Mucosa of descending colon (tissue), 3 donors: ENCODE data around the gene FOXP1. TPM values are rescaled to one million over a fixed set of nuclear protein-coding genes. Genes with fewer than 3 reads are reported as not detected.

Experiments
- ATAC-seq: fragments of 200-7000 bp; cut with Tn5 transposase; one replicate; pipeline ENCODE4 v1.9.1; 2020; ENCODE audit warnings: mild to moderate bottlenecking, moderate library complexity
- DNase-seq, 3 donors: peaks; one replicate each; pipeline ENCODE4 v3.0.0-alpha.2; 2020
- H3K36me3 ChIP-seq: fragments of 200-600 bp; one replicate; pipeline ENCODE4 v1.8.0; 2021; ENCODE audit warnings: low read depth, mild to moderate bottlenecking
- H3K4me1 ChIP-seq: fragments of 200-600 bp; one replicate; pipeline ENCODE4 v1.8.0; 2021; ENCODE audit warnings: low read depth, mild to moderate bottlenecking
- H3K4me3 ChIP-seq: fragments of 200-600 bp; one replicate; pipeline ENCODE4 v1.8.0; 2021; ENCODE audit warnings: mild to moderate bottlenecking
- H3K9me3 ChIP-seq: fragments of 200-600 bp; one replicate; pipeline ENCODE4 v1.8.0; 2021; ENCODE audit warnings: mild to moderate bottlenecking
- CTCF ChIP-seq: fragments of 200-600 bp; IDR thresholded peaks from one replicate; pipeline ENCODE4 v1.8.0; 2022; ENCODE audit warnings: antibody characterized with exemption, mild to moderate bottlenecking
- intact Hi-C, 2 donors: fragments of 100-400 bp; cut with DNase I in 1 of 2; cut with micrococcal nuclease in 1 of 2; formaldehyde crosslinking; loops; one replicate each; pipeline versions ENCODE4 v1.11.0 to v1.11.1; 2022; cut with DNase I, micrococcal nuclease
- total RNA-seq, 3 donors: library from RNA; stranded (reverse); fragmentation: NEBNext Ultra II Directional in 2 of 3; extraction: Animal tissue kit (Norgen Biotek cat#: 25700) in 2 of 3; gene quantifications; one replicate each; pipeline versions ENCODE4 v1.2.1 to v1.2.4, GENCODE V29; 2021 to 2023
- donor health status: DM: no; HTN: no; CAD: no; lungs with moderate emphysema.
- donor health status: DM: no; HTN: no; CAD: no.
- donor health status: DM: no; HTN: yes; CAD: no.

The FOXP1 gene
- total RNA-seq, 3 donors from 2014 or later, result 133 to 217 (median 214) TPM

- no peak overlapping the region for H3K4me3 ChIP-seq
- H3K36me3 ChIP-seq, result peaks cover 5% of the 10 kb centered on the region
- no peaks in the 10 kb centered on the region for H3K9me3 ChIP-seq
- H3K4me1 ChIP-seq, result no peaks in the 10 kb centered on the region
- DNase-seq (no peak), ATAC-seq (no peak)
- TF ChIP-seq CTCF, result no peak
- intact Hi-C loops, result no loop called here
These were observed 619.9 kb downstream of the FOXP1 start for GRCh38 chr3:70963431-70964275.

GRCh38 chr3:70959506-70960291 lies 623.8 kb downstream of the FOXP1 start:
- TF ChIP-seq CTCF, result no peak
- intact Hi-C loops, result no loop called here
- no peak for DNase-seq
- no peak for ATAC-seq
- H3K9me3 ChIP-seq, result no peaks in the 10 kb centered on the region
- no peak overlapping the region for H3K4me3 ChIP-seq
- no peaks in the 10 kb centered on the region for H3K36me3 ChIP-seq
- no peaks in the 10 kb centered on the region for H3K4me1 ChIP-seq

GRCh38 chr3:70952033-70952747 lies 631.3 kb downstream of the FOXP1 start:
- no peaks in the 10 kb centered on the region for H3K9me3 ChIP-seq
- no peak overlapping the region for H3K4me3 ChIP-seq
- H3K4me1 ChIP-seq, result no peaks in the 10 kb centered on the region
- TF ChIP-seq CTCF, result no peak
- DNase-seq (no peak), ATAC-seq (no peak)
- intact Hi-C loops, result no loop called here
- no peaks in the 10 kb centered on the region for H3K36me3 ChIP-seq

GRCh38 chr3:70951316-70951715 lies 632.2 kb downstream of the FOXP1 start:
- no peak overlapping the region for H3K4me3 ChIP-seq
- DNase-seq, result no peak
- ATAC-seq, result no peak
- intact Hi-C loops, result no loop called here
- no peaks in the 10 kb centered on the region for H3K9me3 ChIP-seq
- H3K4me1 ChIP-seq, result no peaks in the 10 kb centered on the region
- no peak for TF ChIP-seq CTCF
- H3K36me3 ChIP-seq, result no peaks in the 10 kb centered on the region

GRCh38 chr3:70947579-70947978 lies 635.9 kb downstream of the FOXP1 start:
- DNase-seq (no peak), ATAC-seq (no peak)
- intact Hi-C loops, result no loop called here
- H3K36me3 ChIP-seq, result no peaks in the 10 kb centered on the region
- no peak for TF ChIP-seq CTCF
- H3K9me3 ChIP-seq, result no peaks in the 10 kb centered on the region
- no peaks in the 10 kb centered on the region for H3K4me1 ChIP-seq
- H3K4me3 ChIP-seq, result no peak overlapping the region
